SK-N-SH treated with all-trans-retinoic acid at 6 μM for 48 hours (cell line): ENCODE measurements around the gene LPP.

ENCODE experiments used
- PATZ1 ChIP-seq: fragments of 250-450 bp; sonication (Bioruptor Pico); IDR thresholded peaks from 2 replicates; pipeline ENCODE4 v1.8.0; 2020; ENCODE audit warnings: mild to moderate bottlenecking, moderate library complexity, borderline replicate concordance
- ZFP3 ChIP-seq: fragments of 250-450 bp; sonication (Bioruptor Pico); IDR thresholded peaks from 2 replicates; pipeline ENCODE4 v1.5.0; 2020; ENCODE audit warnings: mild to moderate bottlenecking, moderate library complexity

DNA sequence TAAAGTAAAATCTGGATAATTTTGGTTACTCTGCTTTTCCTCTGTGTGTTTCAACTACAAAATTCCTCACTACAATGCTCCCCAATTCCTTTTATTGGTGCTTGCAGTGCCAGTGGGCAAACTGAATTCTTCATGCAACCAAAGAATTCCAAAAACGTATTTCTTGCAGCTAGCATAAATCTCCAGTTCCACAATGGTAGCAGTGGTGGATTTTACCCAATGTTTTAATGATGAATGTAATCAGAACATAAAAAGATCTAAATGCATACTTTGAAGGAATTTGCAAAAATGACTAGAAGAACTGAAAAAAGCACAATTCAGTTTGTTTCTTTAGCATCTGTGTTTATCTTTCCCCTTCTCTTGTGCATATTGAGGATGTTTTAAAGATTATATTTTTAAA is 658.2 kb downstream of the LPP start:
- no peak for TF ChIP-seq PATZ1 (CRISPR knock-in tag)
- no peak for TF ChIP-seq ZFP3
